Measurements from ENCODE around the gene C22orf39.

The C22orf39 gene

DNA sequence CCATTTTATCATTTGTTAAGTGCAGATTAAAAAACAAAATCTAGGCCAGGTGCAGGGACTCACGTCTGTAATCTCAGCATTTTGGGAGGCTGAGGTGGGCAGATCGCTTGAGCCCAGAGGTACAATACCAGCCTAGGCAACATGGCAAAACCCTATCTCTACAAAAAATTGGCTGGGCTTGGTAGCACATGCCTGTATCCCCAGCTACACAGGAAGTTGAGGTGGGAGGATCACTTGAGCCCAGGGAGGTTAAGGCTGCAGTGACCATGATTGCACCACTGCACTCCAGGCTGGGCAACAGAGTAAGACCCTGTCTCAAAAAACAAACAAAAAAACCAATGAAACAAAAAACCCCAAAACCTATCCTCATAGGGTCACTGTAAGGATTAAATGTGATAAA, 48.9 kb downstream of the C22orf39 start:
- DNase-seq (ENCODE audit: low spot score): no peak

DNA sequence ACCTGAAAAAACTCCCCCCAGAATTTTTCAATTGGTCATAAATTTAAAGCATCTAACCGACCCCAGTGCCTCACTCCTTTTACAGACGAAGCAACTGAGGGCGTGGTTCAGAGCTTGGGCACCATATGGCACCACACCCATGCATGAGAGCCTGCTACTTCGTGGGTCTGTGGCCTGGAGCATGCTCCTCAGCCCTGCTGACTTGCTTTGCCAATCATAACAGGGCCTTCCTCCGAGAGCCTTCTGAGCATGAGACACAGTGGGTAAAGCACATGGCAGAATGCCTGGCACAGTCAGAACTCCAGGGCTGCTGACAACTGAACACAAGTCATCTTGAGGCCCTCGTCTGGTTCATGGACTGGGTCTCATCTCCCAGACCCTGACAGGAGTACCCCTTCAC, 49.3 kb downstream of the C22orf39 start:
- DNase-seq (ENCODE audit: low spot score): no peak

DNA sequence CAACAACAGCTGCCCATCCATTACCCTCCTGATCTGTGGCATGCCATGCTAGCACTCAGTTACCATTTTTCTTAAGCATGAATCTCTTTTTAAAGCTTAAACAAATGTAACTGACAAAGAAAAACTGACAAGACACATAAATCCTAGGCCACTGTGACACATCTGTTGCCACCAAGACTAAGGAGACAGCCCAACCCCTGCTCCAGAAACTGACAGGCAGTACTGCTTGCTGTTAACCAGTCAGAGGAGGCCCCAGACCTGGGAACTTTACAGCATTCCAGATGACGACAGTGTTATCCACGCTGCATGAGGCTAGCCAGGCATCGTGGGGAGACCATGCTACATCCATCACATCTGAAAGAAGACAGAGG, 49.8 kb downstream of the C22orf39 start:
- DNase-seq (ENCODE audit: low spot score): no peak

DNA sequence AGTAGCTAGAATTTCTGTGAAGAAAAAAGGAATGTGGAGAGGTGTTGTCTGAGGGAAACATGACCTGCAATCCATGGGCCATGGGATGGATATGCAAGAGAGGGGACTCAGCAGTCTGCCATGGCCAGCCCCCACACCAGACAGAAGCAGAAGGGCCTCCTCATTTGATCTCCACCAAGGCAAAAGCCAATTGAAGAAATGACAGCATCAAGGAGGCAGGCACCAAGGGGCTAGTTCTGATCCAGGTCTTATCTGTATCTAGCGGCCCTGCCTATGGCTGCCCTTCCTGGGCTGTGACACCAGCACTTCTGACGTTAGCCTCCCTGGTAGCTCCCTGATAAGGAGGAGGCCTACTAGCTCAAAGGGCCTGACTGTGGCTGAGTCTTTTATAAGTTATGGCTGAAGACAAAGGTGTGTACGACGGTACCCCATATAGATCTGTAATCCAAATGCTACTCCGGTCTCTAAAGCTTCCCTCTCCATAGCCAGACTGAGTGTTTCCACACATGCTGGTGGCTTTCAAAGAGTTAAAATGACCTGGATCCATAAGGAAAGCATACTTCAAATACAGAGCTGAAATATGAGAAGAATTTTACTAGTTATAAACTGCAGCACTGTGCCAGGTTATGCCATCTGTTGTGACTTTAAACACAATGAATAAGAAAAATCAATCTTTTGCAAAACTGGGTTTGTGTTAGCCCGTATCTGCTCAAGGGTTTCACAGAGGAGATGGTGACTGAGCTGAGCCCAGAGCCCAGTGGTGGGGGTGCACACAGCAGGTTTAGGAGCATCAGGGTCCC, 50.4 kb downstream of the C22orf39 start:
- no peak for DNase-seq (ENCODE audit: low spot score)

DNA sequence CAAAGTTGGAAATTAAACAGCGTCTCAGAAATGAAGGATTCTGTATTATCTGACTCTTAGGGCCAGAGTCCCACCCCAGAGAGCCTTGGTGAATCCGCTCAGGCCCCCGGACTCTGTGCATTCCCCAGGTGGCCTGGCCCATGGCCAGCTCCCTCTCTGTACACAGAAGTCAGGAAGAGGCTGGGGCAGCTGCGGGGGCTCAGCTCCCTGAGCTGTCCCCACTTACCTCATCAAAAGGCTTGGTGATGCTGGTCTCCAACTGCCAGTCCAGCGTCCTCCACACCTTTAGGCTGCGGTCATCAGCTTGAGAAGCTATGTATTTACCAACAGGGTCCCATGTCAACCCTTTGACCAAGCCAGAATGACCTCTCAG, 51.0 kb downstream of the C22orf39 start:
- no peak for DNase-seq (ENCODE audit: low spot score)

DNA sequence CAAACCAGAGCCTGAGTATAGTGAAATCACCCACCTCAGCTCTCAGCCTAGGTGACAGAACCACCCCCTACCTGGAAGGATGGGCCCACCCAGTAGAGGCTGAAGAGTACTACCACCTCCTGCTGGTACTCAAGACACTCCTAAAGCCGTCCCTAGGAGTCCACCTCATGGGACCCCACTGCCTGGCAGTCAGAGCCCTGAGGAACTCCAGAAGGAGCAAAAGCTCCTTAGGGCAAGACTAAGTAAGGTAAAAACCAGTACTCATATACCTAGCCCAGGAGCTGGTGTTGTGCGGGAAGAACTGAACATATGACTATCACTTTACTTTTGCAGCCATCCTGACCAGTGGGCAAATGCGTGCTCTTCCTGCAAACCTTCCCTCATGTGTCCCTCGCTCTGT, 52.2 kb downstream of the C22orf39 start:
- DNase-seq (ENCODE audit: low spot score): no peak

DNA sequence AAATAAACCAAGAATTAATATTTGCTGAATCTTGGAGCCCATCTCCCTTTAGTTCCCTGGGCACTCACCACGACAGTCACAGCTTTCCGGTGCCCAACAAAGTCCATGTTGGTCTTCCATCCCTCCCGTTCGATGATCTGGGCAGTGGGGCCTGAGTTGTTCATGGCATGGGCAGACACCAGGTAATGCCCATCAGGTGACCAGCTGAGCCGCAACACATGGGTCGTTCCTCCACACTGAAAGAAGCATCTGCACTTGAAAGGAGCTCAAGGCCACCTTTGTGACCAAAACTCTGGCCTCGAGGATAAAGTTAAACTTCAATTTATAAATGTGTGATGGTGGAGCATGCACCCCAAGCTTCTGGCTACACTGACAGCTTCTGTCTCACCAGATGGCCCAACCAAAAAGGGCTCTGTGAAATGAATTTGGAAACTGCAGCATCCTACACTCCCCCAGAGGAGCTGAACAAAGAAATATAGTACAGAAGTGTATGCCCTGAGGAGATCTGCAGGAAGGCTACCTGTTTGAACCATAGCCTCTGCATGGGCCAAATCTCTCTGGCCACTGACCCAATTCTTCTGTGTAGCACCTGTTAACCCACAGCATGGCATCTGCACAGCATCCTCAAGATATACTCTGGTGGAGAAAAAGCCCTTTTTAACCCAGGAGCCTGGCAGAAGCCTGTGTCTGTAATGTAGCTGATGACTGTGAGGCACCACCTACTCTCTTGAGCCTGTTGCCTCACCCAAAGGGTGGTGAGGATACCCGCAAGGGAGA, 53.0 kb downstream of the C22orf39 start:
- no peak for DNase-seq (ENCODE audit: low spot score)

DNA sequence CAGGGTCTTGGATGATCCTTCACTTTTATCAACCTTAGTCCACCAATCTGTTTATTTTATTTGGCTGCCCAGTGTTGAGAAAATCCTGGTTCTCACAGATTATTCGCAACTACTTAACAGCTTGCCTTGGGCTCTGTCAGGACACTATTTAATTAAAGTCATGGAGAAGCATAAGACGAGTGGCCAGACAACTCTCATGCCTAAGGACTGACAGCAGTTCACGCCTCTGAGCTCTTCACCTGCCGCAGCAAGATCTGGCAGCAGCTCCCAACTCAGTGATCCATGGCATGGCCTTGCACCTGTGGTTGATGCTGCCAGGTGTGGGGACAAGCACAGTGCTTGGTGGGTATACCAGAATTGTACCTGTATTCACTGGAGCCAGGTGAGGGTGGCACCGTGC, 53.8 kb downstream of the C22orf39 start:
- no peak for DNase-seq (ENCODE audit: low spot score)

Measured in CD4-positive, alpha-beta T cell treated with Interleukin-2 at 100 ng/mL for 4 hours (primary cell).